Hepatocyte (in vitro differentiated cells): ENCODE measurements around the gene MRTFB. TPM values are rescaled to one million over a fixed set of nuclear protein-coding genes. Genes with fewer than 3 reads are reported as not detected.

Experiments used
- DNase-seq: peaks from one replicate; pipeline ENCODE4 v3.0.0-alpha.2; 2016; ENCODE audit warnings: low spot score
- H2AFZ ChIP-seq: fragments of 200-600 bp; sonication (generic); 2 replicates; pipeline ENCODE4 v1.6.0; 2016; ENCODE audit warnings: antibody characterized with exemption, mild to moderate bottlenecking
- H3K27ac ChIP-seq: fragments of 200-600 bp; sonication (generic); 2 replicates; pipeline ENCODE4 v1.5.1; 2016; ENCODE audit warnings: mild to moderate bottlenecking
- H3K27me3 ChIP-seq: fragments of 200-600 bp; sonication (generic); 2 replicates; pipeline ENCODE4 v1.6.1; 2016
- H3K36me3 ChIP-seq: fragments of 200-600 bp; sonication (generic); replicated peaks from 2 replicates; pipeline ENCODE4 v1.5.1; 2016; ENCODE audit warnings: low read depth; ENCODE audit not compliant: insufficient read depth
- H3K4me1 ChIP-seq: fragments of 200-600 bp; sonication (generic); 2 replicates; pipeline ENCODE4 v1.5.1; 2016; ENCODE audit warnings: mild to moderate bottlenecking, moderate library complexity; ENCODE audit not compliant: insufficient read depth
- H3K4me2 ChIP-seq: fragments of 200-600 bp; sonication (generic); 2 replicates; pipeline ENCODE4 v1.6.0; 2016
- H3K4me3 ChIP-seq: fragments of 200-600 bp; sonication (generic); 2 replicates; pipeline ENCODE4 v1.5.1; 2016; ENCODE audit warnings: mild to moderate bottlenecking
- H3K79me2 ChIP-seq: fragments of 200-600 bp; sonication (generic); 2 replicates; pipeline ENCODE4 v1.6.0; 2017; ENCODE audit warnings: mild to moderate bottlenecking
- H3K9me2 ChIP-seq: fragments of 200-600 bp; sonication (generic); replicated peaks from 2 replicates; pipeline ENCODE4 v1.6.0; 2017; ENCODE audit warnings: mild to moderate bottlenecking; ENCODE audit not compliant: insufficient read depth
- H3K9me3 ChIP-seq: fragments of 200-600 bp; sonication (generic); 2 replicates; pipeline ENCODE4 v1.5.1; 2016; ENCODE audit warnings: low read depth, mild to moderate bottlenecking
- H4K20me1 ChIP-seq: fragments of 200-600 bp; sonication (generic); 2 replicates; pipeline ENCODE4 v1.6.0; 2016; ENCODE audit warnings: mild to moderate bottlenecking; ENCODE audit not compliant: insufficient read depth, poor library complexity, severe bottlenecking
- CTCF ChIP-seq: fragments of 200-600 bp; sonication (generic); IDR thresholded peaks from 2 replicates; pipeline ENCODE4 v1.5.1; 2016; ENCODE audit warnings: antibody characterized with exemption, mild to moderate bottlenecking; ENCODE audit not compliant: poor library complexity
- EZH2 ChIP-seq: fragments of 200-600 bp; sonication (generic); IDR thresholded peaks from 2 replicates; pipeline ENCODE4 v1.6.1; 2016; ENCODE audit warnings: antibody characterized with exemption, mild to moderate bottlenecking, borderline replicate concordance
- EZH2phosphoT487 ChIP-seq: fragments of 200-600 bp; sonication (generic); IDR thresholded peaks from one replicate; pipeline ENCODE4 v1.6.1; 2018; ENCODE audit warnings: antibody characterized with exemption, mild to moderate bottlenecking, low read depth, moderate library complexity; ENCODE audit not compliant: unreplicated experiment, severe bottlenecking
- WGBS: methylation state at CpG from one replicate; pipeline ENCODE4 v1.1.6; 2016; ENCODE audit warnings: low lambda C conversion rate; ENCODE audit errors: missing lambda C conversion rate; 5-methylcytosine and 5-hydroxymethylcytosine counted together
- polyA plus RNA-seq: library from polyadenylated mRNA; unstranded; fragments of >200 nt; fragmentation: Nextera tagmentation; extraction: Ambion mirVana; gene quantifications from 2 replicates; pipeline ENCODE4 v1.2.1, GENCODE V29; 2016
- total RNA-seq: library from RNA; depleted of rRNA; stranded (reverse); fragments of >200 nt; gene quantifications from 2 replicates; pipeline ENCODE4 v1.2.3, GENCODE V29; 2014

MRTFB gene
- total and polyA plus RNA-seq, 2 experiments from 2014 or later = 10.9 to 27.9 TPM

GRCh38 chr16:14148569-14148968 is 77.5 kb downstream of the MRTFB start:
- no peak overlapping the region for H3K4me3 ChIP-seq
- WGBS = 92% methylated on average over 8 of the region's 8 CpGs
- H3K27ac ChIP-seq = no peak overlapping the region
- no peak overlapping the region for H2AFZ ChIP-seq
- DNase-seq = no peak
- H3K9me2 ChIP-seq = no peaks in the 10 kb centered on the region
- H4K20me1 ChIP-seq = no peaks in the 10 kb centered on the region
- H3K4me1 ChIP-seq = no peaks in the 10 kb centered on the region
- no peaks in the 10 kb centered on the region for H3K36me3 ChIP-seq
- H3K4me2 ChIP-seq = no peak overlapping the region
- TF ChIP-seq EZH2phosphoT487 = no peak
- H3K27me3 ChIP-seq = no peaks in the 10 kb centered on the region
- H3K79me2 ChIP-seq = peaks cover 5% of the 10 kb centered on the region
- H3K9me3 ChIP-seq = no peaks in the 10 kb centered on the region

GRCh38 chr16:14150796-14151195 is 79.7 kb downstream of the MRTFB start:
- H2AFZ ChIP-seq = no peak overlapping the region
- no peak for DNase-seq
- H4K20me1 ChIP-seq = no peaks in the 10 kb centered on the region
- WGBS = 97% methylated on average over 5 of the region's 5 CpGs
- H3K4me3 ChIP-seq = no peak overlapping the region
- no peaks in the 10 kb centered on the region for H3K9me2 ChIP-seq
- H3K79me2 ChIP-seq = no peaks in the 10 kb centered on the region
- H3K4me2 ChIP-seq = no peak overlapping the region
- TF ChIP-seq EZH2 (no peak), EZH2phosphoT487 (no peak)
- no peaks in the 10 kb centered on the region for H3K4me1 ChIP-seq
- no peaks in the 10 kb centered on the region for H3K36me3 ChIP-seq
- no peaks in the 10 kb centered on the region for H3K9me3 ChIP-seq
- no peak overlapping the region for H3K27ac ChIP-seq
- no peaks in the 10 kb centered on the region for H3K27me3 ChIP-seq

GRCh38 chr16:14151256-14152030 is 80.3 kb downstream of the MRTFB start:
- Histone ChIP-seq H3K9me3 (no peaks in the 10 kb centered on the region), H3K9me2 (no peaks in the 10 kb centered on the region), H3K4me1 (no peaks in the 10 kb centered on the region), H3K4me2 (no peak overlapping the region), H3K4me3 (no peak overlapping the region), H3K36me3 (no peaks in the 10 kb centered on the region), H3K79me2 (no peaks in the 10 kb centered on the region), H4K20me1 (no peaks in the 10 kb centered on the region), H2AFZ (no peak overlapping the region), H3K27me3 (no peaks in the 10 kb centered on the region), H3K27ac (no peak overlapping the region)
- 72% methylated on average over 2 of the region's 2 CpGs for WGBS
- DNase-seq = no peak
- TF ChIP-seq EZH2phosphoT487 (no peak), EZH2 (no peak), CTCF (no peak)

GRCh38 chr16:14155572-14156190 is 84.6 kb downstream of the MRTFB start:
- H3K9me2 ChIP-seq = no peaks in the 10 kb centered on the region
- TF ChIP-seq EZH2 = no peak
- TF ChIP-seq EZH2phosphoT487 = no peak
- no peak for TF ChIP-seq CTCF
- WGBS = 49% methylated on average over 4 of the region's 4 CpGs
- peak overlapping the region; percentile 21 for H3K27ac ChIP-seq
- no peaks in the 10 kb centered on the region for H3K9me3 ChIP-seq
- DNase-seq = no peak
- peak overlapping the region; percentile 37 for H3K4me2 ChIP-seq
- H2AFZ ChIP-seq = no peak overlapping the region
- H3K27me3 ChIP-seq = no peaks in the 10 kb centered on the region
- H3K79me2 ChIP-seq = no peaks in the 10 kb centered on the region
- H3K36me3 ChIP-seq = no peaks in the 10 kb centered on the region
- no peak overlapping the region for H3K4me3 ChIP-seq
- no peaks in the 10 kb centered on the region for H3K4me1 ChIP-seq
- no peaks in the 10 kb centered on the region for H4K20me1 ChIP-seq
